Cerebellar cortex (tissue), 1 donor: ENCODE data around the gene MKNK2.

Experiments
- DNase-seq: peaks from one replicate; pipeline ENCODE4 v3.0.0-alpha.2; 2015; ENCODE audit warnings: low spot score

MKNK2 gene

DNA sequence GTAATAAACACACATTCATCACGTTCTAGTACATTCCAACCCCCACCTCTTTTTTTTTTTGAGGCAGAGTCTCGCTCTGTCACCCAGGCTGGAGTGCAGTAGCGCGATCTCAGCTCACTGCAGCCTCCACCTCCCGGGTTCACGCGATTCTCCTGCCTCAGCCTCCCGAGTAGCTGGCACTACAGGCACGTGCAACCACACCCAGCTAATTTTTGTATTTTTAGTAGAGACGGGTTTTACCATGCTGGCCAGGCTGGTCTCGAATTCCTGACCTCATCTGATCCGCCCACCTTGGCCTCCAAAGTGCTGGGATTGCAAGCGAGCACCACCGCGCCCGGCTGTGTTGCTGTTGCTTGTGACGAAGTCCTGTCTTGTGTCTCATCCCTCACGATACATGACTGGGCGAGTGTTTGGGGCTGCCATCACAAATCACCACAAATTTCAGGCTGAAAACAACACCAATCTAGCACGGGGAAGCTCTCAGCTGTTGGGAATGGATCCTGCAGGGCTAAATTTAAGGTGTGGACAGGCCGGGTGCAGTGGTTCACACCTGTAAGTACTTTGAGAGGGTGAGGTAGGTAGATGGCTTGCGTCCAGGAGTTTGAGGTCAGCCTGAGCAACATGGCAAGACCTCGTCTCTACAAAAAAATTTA, 29.4 kb upstream of the MKNK2 start:
- DNase-seq: no peak

DNA sequence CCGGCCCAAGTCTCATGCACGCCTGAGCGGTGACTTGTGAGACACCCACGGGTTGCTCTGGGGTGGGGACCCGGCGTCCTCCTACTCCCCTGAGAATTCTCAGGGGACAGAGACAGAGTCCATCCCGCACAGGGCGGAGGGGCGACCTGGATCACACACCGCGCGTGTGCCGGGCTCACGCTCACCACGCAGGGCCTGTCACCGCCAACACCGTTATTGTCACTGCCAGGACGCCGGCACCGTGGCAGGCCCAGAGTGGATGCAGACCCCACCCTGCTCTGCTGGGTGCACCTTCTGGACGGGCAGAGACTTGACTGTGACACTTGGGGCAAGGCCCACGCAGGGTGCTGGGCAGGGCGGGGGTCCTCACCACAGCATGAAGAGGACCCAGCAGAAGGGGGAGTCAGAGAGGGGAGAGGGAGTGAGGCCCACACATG, 28.8 kb upstream of the MKNK2 start:
- no peak for DNase-seq

DNA sequence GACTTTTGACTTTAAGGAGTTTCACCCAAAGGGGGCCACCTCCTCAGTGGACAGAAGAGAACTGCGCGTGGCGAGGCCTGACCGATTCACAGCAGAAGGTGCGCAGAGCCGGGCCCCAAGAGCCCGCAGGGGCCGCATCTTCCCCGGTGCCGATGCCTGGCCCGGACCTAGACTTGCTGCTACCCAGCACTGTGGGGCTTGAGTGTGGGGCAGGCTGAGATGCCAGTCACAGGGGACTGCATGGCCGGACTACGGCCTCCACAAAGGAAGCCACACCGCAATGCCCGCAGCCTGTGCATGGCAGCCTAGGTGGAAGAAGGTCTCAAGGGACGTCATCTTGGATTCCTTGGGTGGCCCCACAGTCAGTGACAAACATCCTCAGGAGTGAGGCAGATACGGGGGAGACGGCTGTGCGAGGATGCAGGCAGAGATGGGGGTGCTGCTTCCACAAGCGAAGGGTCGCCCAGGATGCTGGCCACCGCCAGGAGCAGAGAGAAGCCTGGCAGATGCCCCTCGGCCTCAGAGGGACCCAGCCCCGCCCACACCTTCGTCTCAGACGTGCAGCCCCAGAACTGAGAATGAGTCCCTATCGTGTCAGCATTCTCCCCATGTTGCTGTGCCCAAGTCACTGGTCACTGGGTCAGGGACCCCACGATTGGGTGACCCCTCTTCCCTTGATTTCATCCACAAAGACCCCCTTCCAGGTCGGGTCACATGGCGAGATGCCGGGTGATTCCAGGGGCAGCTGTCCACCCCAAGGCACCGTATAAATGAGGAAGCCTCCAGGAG, 28.2 kb upstream of the MKNK2 start:
- DNase-seq: no peak

GRCh38 chr19:2077833-2078619, 27.0 kb upstream of the MKNK2 start:
- no peak for DNase-seq

DNA sequence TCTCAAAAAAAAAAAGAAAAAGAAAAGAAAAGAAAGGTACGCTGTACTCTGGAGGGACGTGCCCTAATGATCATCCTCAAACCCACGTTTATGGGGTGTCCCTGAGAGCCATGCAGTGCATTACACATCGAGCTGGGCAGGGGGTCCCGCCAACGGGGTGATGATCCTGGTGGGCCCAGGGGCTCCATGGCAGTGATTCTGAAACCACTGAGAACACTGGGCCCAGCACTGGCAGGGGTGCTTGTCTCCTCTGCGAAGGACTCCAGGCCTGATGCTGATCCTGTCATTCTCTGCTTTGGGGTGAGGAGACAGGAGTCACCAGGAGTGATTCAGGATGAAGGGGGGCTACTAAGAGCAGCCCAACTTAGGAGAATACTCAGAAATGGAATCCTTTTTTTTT, 26.4 kb upstream of the MKNK2 start:
- no peak for DNase-seq

DNA sequence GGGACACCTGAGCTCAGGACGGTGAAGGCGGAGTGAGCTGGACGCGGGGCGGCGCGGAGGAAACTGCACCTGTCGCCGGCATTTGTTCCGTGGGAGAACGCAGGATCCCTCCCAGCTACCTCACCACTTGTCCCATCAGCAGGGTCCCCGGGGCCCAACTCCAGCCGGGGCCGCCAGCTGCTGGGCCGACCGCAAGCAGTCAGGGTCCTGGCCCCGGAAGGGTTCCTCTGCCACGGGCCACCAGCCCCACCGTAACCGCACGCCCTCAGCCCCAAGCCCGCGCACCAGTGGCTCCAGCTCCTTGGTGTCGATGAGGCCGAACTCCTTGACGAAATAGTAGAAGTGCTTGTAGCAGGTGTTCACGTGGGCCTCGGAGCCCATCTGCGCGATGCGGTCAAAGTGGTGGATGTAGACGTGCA, 25.5 kb upstream of the MKNK2 start:
- no peak for DNase-seq

- DNase-seq: no peak
Measured at GRCh38 chr19:2072757-2073551, 21.9 kb upstream of the MKNK2 start.

GRCh38 chr19:2070986-2071673, 20.1 kb upstream of the MKNK2 start:
- no peak for DNase-seq

- DNase-seq: no peak
Measured at GRCh38 chr19:2070436-2070827, 19.4 kb upstream of the MKNK2 start.

DNA sequence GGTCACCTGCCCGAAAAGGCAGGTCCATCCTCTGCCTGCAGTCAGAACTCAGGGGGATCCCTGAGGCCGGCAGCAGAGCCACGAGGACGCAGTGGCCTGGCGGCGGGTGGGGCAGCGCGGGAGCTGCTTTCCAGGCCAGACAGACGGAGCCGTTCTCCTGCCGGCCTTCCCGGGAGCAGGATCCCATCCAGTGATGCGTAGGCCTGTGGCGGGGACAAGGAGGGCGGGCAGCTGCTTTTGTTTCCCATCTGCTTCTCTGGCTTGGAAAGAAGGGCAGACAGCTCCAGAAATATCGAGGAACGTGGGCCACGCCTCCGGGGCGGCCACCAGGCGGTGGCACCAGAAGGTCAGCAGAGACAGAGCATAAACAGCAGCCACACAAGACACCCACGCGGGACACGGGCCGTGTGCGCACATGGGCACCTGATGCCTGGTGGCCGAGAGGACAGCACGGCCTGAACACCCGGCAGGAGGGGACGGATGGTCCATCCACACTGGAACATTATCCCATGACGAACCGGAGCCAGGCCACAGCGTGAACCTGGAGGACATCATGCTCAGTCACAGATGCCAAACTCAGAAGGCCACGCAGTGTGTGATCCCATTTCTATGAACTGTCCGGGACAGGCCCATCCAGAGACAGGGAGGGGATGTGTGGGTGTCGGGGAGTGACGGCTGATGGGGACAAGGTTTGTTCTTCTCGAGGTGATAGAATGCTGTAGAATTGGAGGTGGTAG, 13.9 kb upstream of the MKNK2 start:
- DNase-seq: peak; percentile 96

DNA sequence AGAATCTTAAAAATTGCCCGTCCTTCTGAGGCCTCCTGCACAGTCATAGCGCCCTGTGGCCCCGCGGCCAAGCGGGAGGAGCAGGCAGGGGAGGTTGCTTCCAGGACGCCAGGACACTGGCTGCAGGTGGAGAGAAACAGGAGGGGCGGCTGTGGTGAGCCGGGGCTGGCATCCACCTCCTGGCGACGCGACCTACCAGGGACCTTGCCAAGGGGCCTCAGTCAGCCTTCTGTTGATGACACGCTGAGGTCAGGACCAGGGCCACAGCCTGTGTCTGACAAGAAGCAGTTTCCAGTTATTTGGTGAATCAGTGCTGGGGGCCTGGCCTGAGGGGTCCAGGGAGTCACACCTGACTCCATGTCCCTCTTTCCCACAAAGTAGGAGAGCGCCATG, 13.3 kb upstream of the MKNK2 start:
- DNase-seq: peak; percentile 75

- DNase-seq: no peak
Measured at GRCh38 chr19:2063824-2064223, 12.8 kb upstream of the MKNK2 start.

GRCh38 chr19:2062770-2063169, 11.7 kb upstream of the MKNK2 start:
- no peak for DNase-seq

GRCh38 chr19:2062389-2062729, 11.3 kb upstream of the MKNK2 start:
- DNase-seq: no peak

- DNase-seq: peak; percentile 99
Measured at GRCh38 chr19:2061495-2062388, 10.7 kb upstream of the MKNK2 start.

DNA sequence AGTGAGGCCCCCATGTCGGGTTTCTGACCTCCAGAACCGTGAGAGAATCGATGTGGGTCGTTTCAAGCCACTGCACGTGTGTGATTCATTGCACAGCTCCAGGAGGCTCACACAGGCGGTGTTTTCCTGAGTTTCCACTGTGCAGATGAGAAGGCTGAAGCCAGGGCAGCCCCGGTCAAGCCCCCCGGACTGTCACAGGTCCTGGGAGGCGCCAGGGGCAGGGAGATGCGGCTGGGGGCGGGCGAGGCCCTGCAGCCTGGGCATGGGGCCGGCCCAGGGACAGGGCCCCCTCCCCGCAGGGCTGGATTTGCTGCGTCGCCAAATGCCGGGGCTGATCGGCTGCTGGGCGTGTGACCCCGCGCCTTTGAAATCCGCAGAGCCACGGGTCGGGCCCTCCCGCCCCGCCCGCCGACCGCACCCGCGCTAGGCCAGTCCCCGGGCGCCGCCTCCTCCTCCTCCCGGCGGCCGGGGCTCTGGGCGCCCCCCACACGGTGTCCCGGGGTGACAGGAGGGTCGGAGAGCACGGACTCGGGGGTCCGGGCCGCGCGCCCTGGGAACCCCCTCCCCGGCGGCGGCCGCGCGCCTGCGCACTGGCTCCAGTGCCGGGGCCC, 9.9 kb upstream of the MKNK2 start:
- DNase-seq: peak; percentile 81

DNA sequence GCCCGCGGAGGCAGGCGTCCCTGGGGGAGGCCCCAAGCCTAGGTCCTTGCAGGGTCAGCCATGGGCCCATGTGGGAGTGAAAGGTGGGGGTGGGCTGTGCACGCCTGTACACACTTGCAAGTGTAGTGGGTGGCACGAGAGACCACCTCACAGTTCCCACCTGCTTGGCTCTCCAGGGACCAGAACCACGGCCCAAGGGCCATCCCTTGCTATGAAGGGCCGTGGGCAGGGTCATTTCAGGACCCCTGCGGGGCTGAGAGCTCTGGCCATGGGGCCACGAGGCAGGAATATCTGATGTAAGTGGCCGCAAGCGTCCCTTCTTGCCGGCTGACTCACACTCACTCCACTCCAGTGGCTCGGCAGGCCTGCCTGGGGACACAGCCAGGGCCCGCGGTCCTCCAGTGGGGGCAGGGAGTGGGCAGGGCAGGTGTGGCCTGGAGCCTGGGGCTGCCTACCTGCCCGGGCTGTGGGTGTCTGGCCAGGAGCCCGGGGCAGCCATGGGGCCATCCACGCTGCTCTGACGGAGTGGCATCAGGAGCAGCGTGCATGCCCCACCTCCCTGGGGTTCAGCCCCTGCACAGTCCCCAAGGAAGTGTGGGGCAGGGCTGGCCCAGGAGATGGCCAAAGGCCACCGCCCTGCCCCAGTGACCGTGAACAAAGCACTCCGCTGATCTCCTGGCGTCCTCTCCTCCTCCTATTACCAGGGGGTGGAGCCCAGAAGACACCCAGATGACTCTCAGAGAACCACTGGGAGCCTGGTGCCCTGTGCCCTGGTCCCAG, 8.6 kb upstream of the MKNK2 start:
- no peak for DNase-seq

GRCh38 chr19:2058570-2059421, 7.8 kb upstream of the MKNK2 start:
- no peak for DNase-seq
